ENCODE measurements around the gene ABCA7. TPM values are rescaled to one million over a fixed set of nuclear protein-coding genes. Genes with fewer than 3 reads are reported as not detected.

Gene ABCA7
- total RNA-seq, 1 donor from 2014 or later, result 16.7 TPM

GRCh38 chr19:1066251-1066747 is 26.4 kb downstream of the ABCA7 start:
- Mint-ChIP-seq H3K27ac (ENCODE audit: unreplicated experiment) (no peak overlapping the region), H3K4me3 (ENCODE audit: unreplicated experiment) (no peak overlapping the region), H3K36me3 (ENCODE audit: unreplicated experiment) (no peaks in the 10 kb centered on the region), H3K9me3 (ENCODE audit: unreplicated experiment) (no peaks in the 10 kb centered on the region), H3K27me3 (ENCODE audit: unreplicated experiment) (peaks cover 5% of the 10 kb centered on the region), H3K4me1 (ENCODE audit: unreplicated experiment) (peaks cover 18% of the 10 kb centered on the region)
- DNase-seq (ENCODE audit: extremely low spot score, unreplicated experiment), result no peak
- TF ChIP-seq, protein P1, sequence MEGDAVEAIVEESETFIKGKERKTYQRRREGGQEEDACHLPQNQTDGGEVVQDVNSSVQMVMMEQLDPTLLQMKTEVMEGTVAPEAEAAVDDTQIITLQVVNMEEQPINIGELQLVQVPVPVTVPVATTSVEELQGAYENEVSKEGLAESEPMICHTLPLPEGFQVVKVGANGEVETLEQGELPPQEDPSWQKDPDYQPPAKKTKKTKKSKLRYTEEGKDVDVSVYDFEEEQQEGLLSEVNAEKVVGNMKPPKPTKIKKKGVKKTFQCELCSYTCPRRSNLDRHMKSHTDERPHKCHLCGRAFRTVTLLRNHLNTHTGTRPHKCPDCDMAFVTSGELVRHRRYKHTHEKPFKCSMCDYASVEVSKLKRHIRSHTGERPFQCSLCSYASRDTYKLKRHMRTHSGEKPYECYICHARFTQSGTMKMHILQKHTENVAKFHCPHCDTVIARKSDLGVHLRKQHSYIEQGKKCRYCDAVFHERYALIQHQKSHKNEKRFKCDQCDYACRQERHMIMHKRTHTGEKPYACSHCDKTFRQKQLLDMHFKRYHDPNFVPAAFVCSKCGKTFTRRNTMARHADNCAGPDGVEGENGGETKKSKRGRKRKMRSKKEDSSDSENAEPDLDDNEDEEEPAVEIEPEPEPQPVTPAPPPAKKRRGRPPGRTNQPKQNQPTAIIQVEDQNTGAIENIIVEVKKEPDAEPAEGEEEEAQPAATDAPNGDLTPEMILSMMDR (IDR thresholded peaks at IDR 0.05), result no peak

- Mint-ChIP-seq H3K4me3 (ENCODE audit: unreplicated experiment) (peak within 1 kb of the TSS; percentile 50), H3K4me1 (ENCODE audit: unreplicated experiment) (peaks cover 22% of the 10 kb centered on the region), H3K9me3 (ENCODE audit: unreplicated experiment) (no peaks in the 10 kb centered on the region), H3K27ac (ENCODE audit: unreplicated experiment) (no peak within 1 kb of the TSS), H3K27me3 (ENCODE audit: unreplicated experiment) (peaks cover 9% of the 10 kb centered on the region), H3K36me3 (ENCODE audit: unreplicated experiment) (no peaks in the 10 kb centered on the region)
- TF ChIP-seq, protein P1 (IDR thresholded peaks at IDR 0.05), result no peak
- DNase-seq (ENCODE audit: extremely low spot score, unreplicated experiment), result no peak
Observed at GRCh38 chr19:1066748-1067340, 26.9 kb downstream of the ABCA7 start, which contains the start of gene ARHGAP45. Gene ARHGAP45, plus strand, starts transcription at chr19:1067167. Its CDS starts 239 bp downstream, at chr19:1067406.

DNA sequence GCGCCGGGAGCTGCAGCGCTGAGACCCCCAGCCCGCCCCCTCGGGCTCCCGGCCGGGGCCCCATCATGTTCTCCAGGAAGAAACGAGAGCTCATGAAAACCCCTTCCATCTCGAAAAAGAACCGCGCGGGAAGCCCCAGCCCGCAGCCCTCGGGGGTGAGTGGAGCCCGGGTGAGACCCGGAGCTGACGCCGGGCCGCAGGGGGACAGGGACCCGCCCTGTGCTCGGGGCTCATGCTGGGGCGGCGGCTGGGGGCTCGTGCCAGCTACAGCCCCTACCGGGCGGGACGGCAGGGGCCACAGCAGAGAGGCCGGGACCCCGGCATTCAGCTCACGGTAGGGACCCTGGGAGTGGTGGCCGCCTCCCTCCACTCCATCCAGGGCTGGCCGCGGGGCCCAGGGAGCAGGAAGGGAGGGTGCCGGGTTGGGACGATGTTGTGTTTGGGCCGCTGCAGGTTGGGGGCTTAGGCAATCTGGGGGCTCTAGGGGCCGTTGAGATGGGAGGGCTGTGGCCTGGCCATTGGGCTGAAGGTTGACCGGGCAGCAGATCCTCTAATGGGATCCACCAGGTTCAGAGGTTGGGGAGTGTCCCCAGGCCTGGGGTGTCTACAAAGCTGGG is 27.5 kb downstream of the ABCA7 start:
- DNase-seq (ENCODE audit: extremely low spot score, unreplicated experiment), result no peak
- no peak overlapping the region for H3K4me3 Mint-ChIP-seq (ENCODE audit: unreplicated experiment)
- TF ChIP-seq, protein P1 (IDR thresholded peaks at IDR 0.05), result no peak

GRCh38 chr19:1068009-1069001 is 28.4 kb downstream of the ABCA7 start:
- Mint-ChIP-seq H3K9me3 (ENCODE audit: unreplicated experiment) (no peaks in the 10 kb centered on the region), H3K27ac (ENCODE audit: unreplicated experiment) (no peak overlapping the region), H3K36me3 (ENCODE audit: unreplicated experiment) (no peaks in the 10 kb centered on the region), H3K4me3 (ENCODE audit: unreplicated experiment) (no peak overlapping the region), H3K27me3 (ENCODE audit: unreplicated experiment) (peaks cover 11% of the 10 kb centered on the region), H3K4me1 (ENCODE audit: unreplicated experiment) (peaks cover 23% of the 10 kb centered on the region)
- TF ChIP-seq, protein P1 (IDR thresholded peaks at IDR 0.05), result no peak
- DNase-seq (ENCODE audit: extremely low spot score, unreplicated experiment), result no peak

More for the DNA sequence above, 27.5 kb downstream of the ABCA7 start:
- H3K4me1 Mint-ChIP-seq (ENCODE audit: unreplicated experiment), result peaks cover 23% of the 10 kb centered on the region
- H3K9me3 Mint-ChIP-seq (ENCODE audit: unreplicated experiment), result no peaks in the 10 kb centered on the region
- H3K36me3 Mint-ChIP-seq (ENCODE audit: unreplicated experiment), result no peaks in the 10 kb centered on the region
- no peak overlapping the region for H3K27ac Mint-ChIP-seq (ENCODE audit: unreplicated experiment)
- H3K27me3 Mint-ChIP-seq (ENCODE audit: unreplicated experiment), result peaks cover 11% of the 10 kb centered on the region
